WERI-Rb-1 (cell line): Measurements from ENCODE around the gene CD8B.

Source experiments
- DNase-seq: peaks from one replicate; pipeline ENCODE4 v3.0.0-alpha.2; 2020
- H3K27ac ChIP-seq: fragments of 250-450 bp; sonication (Bioruptor Pico); 2 replicates; pipeline ENCODE4 v1.5.1; 2020; ENCODE audit warnings: mild to moderate bottlenecking, moderate library complexity
- H3K27me3 ChIP-seq: fragments of 250-450 bp; sonication (Bioruptor Pico); 2 replicates; pipeline ENCODE4 v1.5.1; 2021; ENCODE audit warnings: mild to moderate bottlenecking, low read depth, moderate library complexity; ENCODE audit not compliant: insufficient read depth, severe bottlenecking
- H3K36me3 ChIP-seq: fragments of 250-450 bp; sonication (Bioruptor Pico); 2 replicates; pipeline ENCODE4 v1.5.1; 2020; ENCODE audit warnings: mild to moderate bottlenecking, moderate library complexity
- H3K4me3 ChIP-seq: 2 replicates; pipeline ENCODE4 v1.5.1; 2011; ENCODE audit warnings: low read depth, mild to moderate bottlenecking, control low read depth, low read length
- H3K9me3 ChIP-seq: fragments of 250-450 bp; sonication (Bioruptor Pico); 2 replicates; pipeline ENCODE4 v1.5.1; 2021; ENCODE audit warnings: mild to moderate bottlenecking, moderate library complexity; ENCODE audit not compliant: severe bottlenecking
- CTCF ChIP-seq: IDR thresholded peaks from 2 replicates; pipeline ENCODE4 v1.5.1; 2011; ENCODE audit warnings: low read depth, mild to moderate bottlenecking, control low read depth, inconsistent platforms, low read length

CD8B gene

GRCh38 chr2:86815611-86816010 is 46.1 kb downstream of the CD8B start:
- no peak for DNase-seq
- TF ChIP-seq CTCF: no peak
- no peaks in the 10 kb centered on the region for H3K27me3 ChIP-seq
- H3K9me3 ChIP-seq: no peaks in the 10 kb centered on the region
- H3K36me3 ChIP-seq: no peaks in the 10 kb centered on the region
- no peak overlapping the region for H3K4me3 ChIP-seq
- no peak overlapping the region for H3K27ac ChIP-seq

- no peak overlapping the region for H3K4me3 ChIP-seq
- TF ChIP-seq CTCF: no peak
- H3K27me3 ChIP-seq: peaks cover 2% of the 10 kb centered on the region
- DNase-seq: no peak
- no peaks in the 10 kb centered on the region for H3K36me3 ChIP-seq
- H3K27ac ChIP-seq: no peak overlapping the region
- H3K9me3 ChIP-seq: no peaks in the 10 kb centered on the region
Measured at GRCh38 chr2:86809481-86810121, 52.1 kb downstream of the CD8B start.

- TF ChIP-seq CTCF: peak; percentile 90
- no peak overlapping the region for H3K27ac ChIP-seq
- no peaks in the 10 kb centered on the region for H3K36me3 ChIP-seq
- peak overlapping the region; percentile 66 for H3K4me3 ChIP-seq
- no peaks in the 10 kb centered on the region for H3K9me3 ChIP-seq
- peaks cover 5% of the 10 kb centered on the region for H3K27me3 ChIP-seq
- peak; percentile 92 for DNase-seq
Measured at GRCh38 chr2:86808315-86809161, 53.1 kb downstream of the CD8B start.

GRCh38 chr2:86807468-86808275 is 54.0 kb downstream of the CD8B start:
- Histone ChIP-seq H3K9me3 (no peaks in the 10 kb centered on the region), H3K27me3 (peaks cover 5% of the 10 kb centered on the region), H3K36me3 (no peaks in the 10 kb centered on the region), H3K27ac (no peak overlapping the region), H3K4me3 (peak overlapping the region; percentile 66)
- peak; percentile 72 for DNase-seq
- TF ChIP-seq CTCF: no peak

GRCh38 chr2:86807133-86807467 is 54.6 kb downstream of the CD8B start:
- H3K9me3 ChIP-seq: no peaks in the 10 kb centered on the region
- DNase-seq: no peak
- no peak overlapping the region for H3K27ac ChIP-seq
- H3K36me3 ChIP-seq: no peaks in the 10 kb centered on the region
- peak overlapping the region; percentile 66 for H3K4me3 ChIP-seq
- H3K27me3 ChIP-seq: peaks cover 5% of the 10 kb centered on the region
- no peak for TF ChIP-seq CTCF
